Panc1 (cell line): ENCODE measurements around the gene MTAP.

Source experiments
- POLR2AphosphoS5 ChIP-seq: IDR thresholded peaks from 2 replicates; pipeline ENCODE4 v1.6.1; 2012; ENCODE audit warnings: mild to moderate bottlenecking, low read depth, low read length, moderate library complexity
- SIN3A ChIP-seq: IDR thresholded peaks from 2 replicates; pipeline ENCODE4 v1.6.1; 2012; ENCODE audit warnings: low read depth, mild to moderate bottlenecking, low read length, moderate library complexity, borderline replicate concordance; ENCODE audit not compliant: insufficient read depth
- TCF7L2 ChIP-seq: IDR thresholded peaks from 2 replicates; pipeline ENCODE4 v1.6.1; 2011; ENCODE audit warnings: mild to moderate bottlenecking, low read depth, low read length, inconsistent platforms
- TF ChIP-seq, protein P1 (sequence below): fragments of 450-650 bp; IDR thresholded peaks from 2 replicates; pipeline ENCODE4 v1.5.1; 2017; ENCODE audit warnings: mild to moderate bottlenecking
- TF ChIP-seq, protein P2 (sequence below), 2 experiments: IDR thresholded peaks; 2 replicates each; pipeline ENCODE4 v1.6.1; 2011 to 2012; ENCODE audit warnings: low read depth in 2 of 2, control low read depth in 1 of 2, low read length in 1 of 2, mild to moderate bottlenecking in 1 of 2, moderate library complexity in 1 of 2; ENCODE audit not compliant: insufficient read depth in 1 of 2

DNA sequence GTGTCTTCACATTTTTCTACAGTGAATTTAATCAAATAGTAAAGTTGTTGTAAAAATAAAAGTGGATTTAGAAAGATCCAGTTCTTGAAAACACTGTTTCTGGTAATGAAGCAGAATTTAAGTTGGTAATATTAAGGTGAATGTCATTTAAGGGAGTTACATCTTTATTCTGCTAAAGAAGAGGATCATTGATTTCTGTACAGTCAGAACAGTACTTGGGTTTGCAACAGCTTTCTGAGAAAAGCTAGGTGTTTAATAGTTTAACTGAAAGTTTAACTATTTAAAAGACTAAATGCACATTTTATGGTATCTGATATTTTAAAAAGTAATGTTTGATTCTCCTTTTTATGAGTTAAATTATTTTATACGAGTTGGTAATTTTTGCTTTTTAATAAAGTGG lies 60.4 kb downstream of the MTAP start:
- TF ChIP-seq, protein P1, sequence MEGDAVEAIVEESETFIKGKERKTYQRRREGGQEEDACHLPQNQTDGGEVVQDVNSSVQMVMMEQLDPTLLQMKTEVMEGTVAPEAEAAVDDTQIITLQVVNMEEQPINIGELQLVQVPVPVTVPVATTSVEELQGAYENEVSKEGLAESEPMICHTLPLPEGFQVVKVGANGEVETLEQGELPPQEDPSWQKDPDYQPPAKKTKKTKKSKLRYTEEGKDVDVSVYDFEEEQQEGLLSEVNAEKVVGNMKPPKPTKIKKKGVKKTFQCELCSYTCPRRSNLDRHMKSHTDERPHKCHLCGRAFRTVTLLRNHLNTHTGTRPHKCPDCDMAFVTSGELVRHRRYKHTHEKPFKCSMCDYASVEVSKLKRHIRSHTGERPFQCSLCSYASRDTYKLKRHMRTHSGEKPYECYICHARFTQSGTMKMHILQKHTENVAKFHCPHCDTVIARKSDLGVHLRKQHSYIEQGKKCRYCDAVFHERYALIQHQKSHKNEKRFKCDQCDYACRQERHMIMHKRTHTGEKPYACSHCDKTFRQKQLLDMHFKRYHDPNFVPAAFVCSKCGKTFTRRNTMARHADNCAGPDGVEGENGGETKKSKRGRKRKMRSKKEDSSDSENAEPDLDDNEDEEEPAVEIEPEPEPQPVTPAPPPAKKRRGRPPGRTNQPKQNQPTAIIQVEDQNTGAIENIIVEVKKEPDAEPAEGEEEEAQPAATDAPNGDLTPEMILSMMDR: no peak
- TF ChIP-seq POLR2AphosphoS5: no peak
- TF ChIP-seq, protein P2, sequence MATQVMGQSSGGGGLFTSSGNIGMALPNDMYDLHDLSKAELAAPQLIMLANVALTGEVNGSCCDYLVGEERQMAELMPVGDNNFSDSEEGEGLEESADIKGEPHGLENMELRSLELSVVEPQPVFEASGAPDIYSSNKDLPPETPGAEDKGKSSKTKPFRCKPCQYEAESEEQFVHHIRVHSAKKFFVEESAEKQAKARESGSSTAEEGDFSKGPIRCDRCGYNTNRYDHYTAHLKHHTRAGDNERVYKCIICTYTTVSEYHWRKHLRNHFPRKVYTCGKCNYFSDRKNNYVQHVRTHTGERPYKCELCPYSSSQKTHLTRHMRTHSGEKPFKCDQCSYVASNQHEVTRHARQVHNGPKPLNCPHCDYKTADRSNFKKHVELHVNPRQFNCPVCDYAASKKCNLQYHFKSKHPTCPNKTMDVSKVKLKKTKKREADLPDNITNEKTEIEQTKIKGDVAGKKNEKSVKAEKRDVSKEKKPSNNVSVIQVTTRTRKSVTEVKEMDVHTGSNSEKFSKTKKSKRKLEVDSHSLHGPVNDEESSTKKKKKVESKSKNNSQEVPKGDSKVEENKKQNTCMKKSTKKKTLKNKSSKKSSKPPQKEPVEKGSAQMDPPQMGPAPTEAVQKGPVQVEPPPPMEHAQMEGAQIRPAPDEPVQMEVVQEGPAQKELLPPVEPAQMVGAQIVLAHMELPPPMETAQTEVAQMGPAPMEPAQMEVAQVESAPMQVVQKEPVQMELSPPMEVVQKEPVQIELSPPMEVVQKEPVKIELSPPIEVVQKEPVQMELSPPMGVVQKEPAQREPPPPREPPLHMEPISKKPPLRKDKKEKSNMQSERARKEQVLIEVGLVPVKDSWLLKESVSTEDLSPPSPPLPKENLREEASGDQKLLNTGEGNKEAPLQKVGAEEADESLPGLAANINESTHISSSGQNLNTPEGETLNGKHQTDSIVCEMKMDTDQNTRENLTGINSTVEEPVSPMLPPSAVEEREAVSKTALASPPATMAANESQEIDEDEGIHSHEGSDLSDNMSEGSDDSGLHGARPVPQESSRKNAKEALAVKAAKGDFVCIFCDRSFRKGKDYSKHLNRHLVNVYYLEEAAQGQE (IDR thresholded peaks at IDR 0.05; ENCODE audit: insufficient read depth in 1 of 2, low read depth in 2 of 2, low read length in 1 of 2): no peak
- TF ChIP-seq TCF7L2: no peak
- no peak for TF ChIP-seq SIN3A
